ENCODE data around the gene PCBP3.
"Not testable (repeated sequence)": the region's sequence is repeated elsewhere in the genome, so short reads cannot be mapped to it uniquely, and the experiment has no call there.

The PCBP3 gene

GRCh38 chr21:45845063-45845769 is 201.7 kb downstream of the PCBP3 start:
- DNase-seq (ENCODE audit: low read depth in 2 of 2) = no peak

GRCh38 chr21:45845770-45846090 is 202.2 kb downstream of the PCBP3 start:
- DNase-seq (ENCODE audit: low read depth in 2 of 2) = no peak

GRCh38 chr21:45846373-45847160 is 203.0 kb downstream of the PCBP3 start:
- no peak for DNase-seq (ENCODE audit: low read depth in 2 of 2)

- no peak for DNase-seq (ENCODE audit: low read depth in 2 of 2)
These were observed 204.3 kb downstream of the PCBP3 start for GRCh38 chr21:45847870-45848269.

GRCh38 chr21:45848331-45848730 is 204.8 kb downstream of the PCBP3 start:
- no peak for DNase-seq (ENCODE audit: low read depth in 2 of 2)

- no peak for DNase-seq (ENCODE audit: low read depth in 2 of 2)
These were observed 205.3 kb downstream of the PCBP3 start for GRCh38 chr21:45848805-45849204.

- DNase-seq (ENCODE audit: low read depth in 2 of 2) = no peak
These were observed 206.1 kb downstream of the PCBP3 start for GRCh38 chr21:45849651-45850050.

GRCh38 chr21:45850181-45850580 is 206.7 kb downstream of the PCBP3 start:
- no peak for DNase-seq (ENCODE audit: low read depth in 2 of 2)

GRCh38 chr21:45852386-45852785 is 208.9 kb downstream of the PCBP3 start:
- DNase-seq (ENCODE audit: low read depth in 2 of 2) = not testable (repeated sequence)

GRCh38 chr21:45852886-45853400 is 209.4 kb downstream of the PCBP3 start:
- no peak for DNase-seq (ENCODE audit: low read depth in 2 of 2)

- no peak for DNase-seq (ENCODE audit: low read depth in 2 of 2)
These were observed 210.3 kb downstream of the PCBP3 start for GRCh38 chr21:45853703-45854342.

GRCh38 chr21:45854690-45855247 is 211.2 kb downstream of the PCBP3 start:
- no peak for DNase-seq (ENCODE audit: low read depth in 2 of 2)

- no peak for DNase-seq (ENCODE audit: low read depth in 2 of 2)
These were observed 211.8 kb downstream of the PCBP3 start for GRCh38 chr21:45855248-45855811.

- no peak for DNase-seq (ENCODE audit: low read depth in 2 of 2)
These were observed 212.9 kb downstream of the PCBP3 start for GRCh38 chr21:45856442-45856841.

GRCh38 chr21:45856906-45857305 is 213.4 kb downstream of the PCBP3 start:
- DNase-seq (ENCODE audit: low read depth in 2 of 2) = no peak

- DNase-seq (ENCODE audit: low read depth in 2 of 2) = no peak
These were observed 214.2 kb downstream of the PCBP3 start for GRCh38 chr21:45857761-45858160.

- DNase-seq (ENCODE audit: low read depth in 2 of 2) = no peak
These were observed 214.7 kb downstream of the PCBP3 start for GRCh38 chr21:45858180-45858579.

- DNase-seq (ENCODE audit: low read depth in 2 of 2) = no peak
These were observed 215.7 kb downstream of the PCBP3 start for GRCh38 chr21:45859041-45859761.

GRCh38 chr21:45859762-45860357 is 216.3 kb downstream of the PCBP3 start:
- DNase-seq (ENCODE audit: low read depth in 2 of 2) = no peak

GRCh38 chr21:45860493-45861155 is 217.1 kb downstream of the PCBP3 start:
- DNase-seq (ENCODE audit: low read depth in 2 of 2) = no peak

Measured in activated CD4-positive, alpha-beta T cell treated with anti-CD3 and anti-CD28 coated beads for 24 hours (primary cell).